ENCODE measurements around the gene PPA1.
"Not testable (repeated sequence)": the region's sequence is repeated elsewhere in the genome, so short reads cannot be mapped to it uniquely, and the experiment has no call there.

Gene PPA1

DNA sequence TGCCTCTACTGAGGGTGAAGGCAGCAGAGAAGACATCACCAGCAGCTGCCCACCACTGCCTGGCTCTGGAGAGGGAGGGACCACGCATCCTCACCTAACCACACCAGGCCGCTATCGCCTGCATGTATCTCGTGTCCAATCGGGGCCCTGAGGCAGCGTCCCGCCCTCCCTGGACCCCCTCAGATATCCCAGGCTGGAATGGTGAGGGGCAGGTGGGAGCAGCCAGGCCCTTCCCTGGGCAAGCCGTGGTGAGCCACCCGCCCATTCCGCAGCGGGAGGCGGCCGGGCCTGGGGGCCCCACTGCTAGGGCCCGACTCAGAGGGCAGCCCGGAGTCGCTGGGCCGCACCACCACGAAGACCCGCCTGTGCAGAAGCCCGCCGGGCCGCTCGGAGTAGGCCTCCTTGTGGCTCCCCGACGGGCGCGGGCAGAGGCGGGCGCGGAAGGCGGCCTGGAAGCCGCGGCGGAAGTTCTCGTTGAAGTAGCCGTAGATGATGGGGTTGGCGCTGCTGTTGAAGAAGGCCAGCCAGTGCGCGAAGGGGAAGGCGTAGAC is 21.6 kb upstream of the PPA1 start:
- DNase-seq (ENCODE audit: low read depth), result no peak

DNA sequence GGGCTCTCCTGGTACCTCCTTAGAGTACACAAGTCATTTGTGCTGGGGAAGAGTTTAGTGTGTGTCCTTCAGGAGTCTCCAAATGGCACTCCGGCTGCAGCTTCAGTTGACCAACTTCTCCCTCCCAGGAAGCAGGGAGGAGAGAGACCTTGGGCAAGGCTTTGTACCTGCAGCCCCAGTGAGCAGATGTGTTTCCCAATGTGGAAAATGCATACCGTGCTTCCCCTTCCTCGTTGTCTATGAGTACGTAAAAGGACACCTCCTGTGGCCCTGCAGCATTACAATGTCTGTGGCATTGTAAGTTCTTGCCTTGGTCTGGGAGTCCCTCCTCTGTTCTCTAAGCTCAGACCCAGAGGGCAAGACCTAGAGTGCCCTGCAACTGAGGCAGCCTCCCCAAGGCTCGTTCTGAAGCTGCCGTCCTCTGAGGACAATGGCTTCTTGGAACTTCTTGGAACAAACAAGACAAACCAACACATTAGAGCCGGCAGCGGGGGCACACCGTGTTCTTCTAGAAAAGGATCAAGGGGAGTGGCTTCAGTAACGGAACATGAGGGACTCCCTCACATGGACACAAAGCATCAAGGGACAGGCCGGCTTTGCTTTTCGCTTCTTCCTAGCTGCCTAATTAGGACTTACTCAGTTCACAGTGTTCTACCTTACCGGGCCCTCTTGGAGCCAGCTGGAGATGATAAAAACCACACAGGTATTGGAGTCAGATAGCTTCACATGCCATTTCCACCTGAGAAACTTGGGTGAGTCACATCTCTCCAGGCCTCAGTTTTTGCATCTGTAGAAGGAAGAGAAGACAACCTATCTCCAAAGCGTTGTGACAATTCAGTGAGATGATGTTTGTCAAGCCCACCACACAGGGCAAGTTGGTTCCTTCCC is 20.9 kb upstream of the PPA1 start:
- no peak for DNase-seq (ENCODE audit: low read depth)

DNA sequence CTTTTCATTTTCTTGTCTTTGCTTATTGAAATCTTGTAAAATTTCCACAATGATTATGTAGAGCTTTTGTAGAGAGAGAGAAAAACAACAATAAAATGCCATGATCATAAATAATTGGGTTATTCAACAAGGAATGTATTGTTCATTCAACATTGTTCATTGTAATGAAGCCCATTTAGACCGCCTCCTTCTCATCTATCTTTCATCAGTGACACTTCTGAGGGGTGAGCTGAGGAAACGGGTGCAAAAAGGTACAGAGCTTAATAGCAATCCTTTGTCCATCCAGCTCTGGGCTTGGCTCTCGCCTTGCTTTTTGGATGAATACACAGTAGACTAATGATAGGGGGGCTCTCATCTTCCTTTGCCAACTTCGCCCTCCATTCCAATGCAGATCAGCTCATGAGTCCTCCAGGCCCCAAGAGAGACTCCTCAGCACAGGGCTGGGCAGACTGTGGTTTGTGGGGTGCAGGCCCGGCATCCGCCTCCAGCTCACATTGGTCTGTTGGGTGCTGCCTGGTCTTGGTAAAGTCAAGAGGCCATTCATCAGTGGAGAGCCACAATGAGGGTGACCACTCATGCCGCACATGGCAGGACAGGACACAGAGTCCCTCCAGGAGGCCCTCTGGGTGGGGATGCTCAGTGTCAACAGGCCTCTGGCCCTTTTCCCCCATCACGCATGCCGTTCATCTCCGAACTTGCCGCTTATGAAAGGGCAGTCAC is 17.9 kb upstream of the PPA1 start:
- DNase-seq (ENCODE audit: low read depth), result no peak

DNA sequence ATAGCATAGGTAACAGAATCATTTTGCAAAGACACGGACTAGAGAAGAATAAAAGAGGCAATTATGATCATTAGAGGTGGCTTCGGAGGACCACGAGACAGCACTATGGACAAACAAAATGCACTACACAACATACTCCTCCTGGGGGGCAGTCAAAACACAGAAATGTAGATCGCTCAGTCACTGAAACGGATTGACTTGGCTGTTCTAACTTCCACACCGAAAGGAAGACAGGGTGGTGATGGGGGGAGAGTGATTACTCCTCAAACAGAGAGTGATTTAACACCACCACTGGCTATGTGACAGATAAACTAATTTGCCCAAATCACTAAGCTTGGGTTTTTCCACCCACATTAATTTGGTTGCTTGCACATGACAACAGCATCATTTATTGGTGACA is 14.1 kb upstream of the PPA1 start:
- no peak for DNase-seq (ENCODE audit: low read depth)

DNA sequence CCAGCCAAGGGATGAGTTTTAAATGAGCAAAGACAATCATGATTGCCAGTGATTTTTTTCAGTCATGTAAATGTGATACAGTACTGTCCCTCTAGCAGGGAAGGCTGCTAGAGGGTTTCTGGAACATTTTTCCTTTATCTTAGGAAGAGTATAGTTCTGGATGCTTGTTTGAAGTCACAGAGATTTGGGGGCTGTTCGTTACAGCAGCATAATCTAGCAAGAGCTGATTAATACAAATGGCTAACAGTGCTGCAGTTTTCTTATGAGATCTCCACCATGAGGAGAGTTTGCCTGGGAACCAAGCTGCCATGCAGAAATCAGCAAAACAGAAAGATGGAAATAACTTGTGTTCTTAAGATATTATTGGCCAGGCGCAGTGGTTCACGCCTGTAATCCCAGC is 7.9 kb upstream of the PPA1 start:
- DNase-seq (ENCODE audit: low read depth), result no peak

DNA sequence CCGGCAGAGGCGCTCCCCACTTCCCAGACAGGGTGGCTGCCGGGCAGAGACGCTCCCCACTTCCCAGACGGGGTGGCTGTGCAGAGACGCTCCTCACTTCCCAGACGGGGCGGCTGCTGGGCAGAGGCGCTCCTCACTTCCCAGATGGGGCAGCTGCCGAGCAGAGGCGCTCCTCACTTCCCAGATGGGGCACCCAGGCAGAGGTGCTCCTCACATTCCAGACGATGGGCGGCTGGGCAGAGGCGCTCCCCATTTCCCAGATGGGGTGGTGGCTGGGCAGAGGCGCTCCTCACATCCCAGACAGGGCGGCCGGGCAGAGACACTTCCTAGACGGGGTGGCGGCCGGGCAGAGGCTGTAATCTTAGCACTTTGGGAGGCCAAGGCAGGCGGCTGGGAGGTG is 6.8 kb upstream of the PPA1 start:
- not testable (repeated sequence) for DNase-seq (ENCODE audit: low read depth)

DNA sequence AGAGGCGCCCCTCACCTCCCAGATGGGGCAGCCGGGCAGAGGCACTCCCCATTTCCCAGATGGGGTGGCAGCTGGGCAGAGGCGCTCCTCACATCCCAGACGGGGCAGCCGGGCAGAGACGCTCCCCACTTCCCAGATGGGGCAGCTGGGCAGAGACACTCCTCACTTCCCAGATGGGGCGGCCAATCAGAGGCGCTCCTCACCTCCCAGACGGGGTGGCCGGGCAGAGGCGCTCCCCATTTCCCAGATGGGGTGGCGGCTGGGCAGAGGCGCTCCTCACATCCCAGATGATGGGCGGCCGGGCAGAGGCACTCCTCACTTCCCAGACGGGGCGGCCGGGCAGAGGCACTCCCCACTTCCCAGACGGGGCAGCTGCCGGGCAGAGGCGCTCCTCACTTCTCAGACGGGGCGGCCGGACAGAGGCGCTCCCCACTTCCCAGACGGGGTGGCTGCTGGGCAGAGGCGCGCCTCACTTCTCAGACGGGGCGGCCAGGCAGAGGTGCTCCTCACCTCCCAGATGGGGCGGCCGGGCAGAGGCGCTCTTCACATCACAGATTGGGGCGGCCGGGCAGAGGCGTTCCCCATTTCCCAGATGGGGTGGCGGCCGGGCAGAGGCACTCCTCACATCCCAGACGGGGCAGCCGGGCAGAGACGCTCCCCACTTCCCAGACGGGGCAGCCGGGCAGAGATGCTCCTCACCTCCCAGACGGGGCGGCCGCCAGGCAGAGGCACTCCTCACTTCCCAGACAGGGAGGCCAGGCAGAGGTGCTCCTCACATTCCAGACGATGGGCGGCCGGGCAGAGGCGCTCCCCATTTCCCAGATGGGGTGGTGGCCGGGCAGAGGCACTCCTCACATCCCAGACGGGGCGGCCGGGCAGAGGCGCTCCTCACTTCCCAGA is 6.1 kb upstream of the PPA1 start:
- DNase-seq (ENCODE audit: low read depth), result not testable (repeated sequence)

DNA sequence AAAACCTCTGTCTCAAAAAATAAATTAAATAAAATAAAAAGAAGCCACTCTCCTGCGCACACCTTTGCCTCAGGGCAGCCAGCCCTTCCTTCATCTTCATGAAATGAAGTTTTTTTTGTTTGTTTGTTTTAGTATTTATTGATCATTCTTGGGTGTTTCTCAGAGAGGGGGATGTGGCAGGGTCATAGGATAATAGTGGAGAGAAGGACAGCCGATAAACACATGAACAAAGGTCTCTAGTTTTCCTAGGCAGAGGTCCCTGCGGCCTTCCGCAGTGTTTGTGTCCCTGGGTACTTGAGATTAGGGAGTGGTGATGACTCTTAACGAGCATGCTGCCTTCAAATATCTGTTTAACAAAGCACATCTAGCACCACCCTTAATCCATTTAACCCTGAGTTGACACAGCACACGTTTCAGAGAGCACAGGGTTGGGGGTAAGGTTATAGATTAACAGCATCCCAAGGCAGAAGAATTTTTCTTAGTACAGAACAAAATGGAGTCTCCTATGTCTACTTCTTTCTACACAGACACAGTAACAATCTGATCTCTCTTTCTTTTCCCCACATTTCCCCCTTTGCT is 4.8 kb upstream of the PPA1 start:
- not testable (repeated sequence) for DNase-seq (ENCODE audit: low read depth)

DNA sequence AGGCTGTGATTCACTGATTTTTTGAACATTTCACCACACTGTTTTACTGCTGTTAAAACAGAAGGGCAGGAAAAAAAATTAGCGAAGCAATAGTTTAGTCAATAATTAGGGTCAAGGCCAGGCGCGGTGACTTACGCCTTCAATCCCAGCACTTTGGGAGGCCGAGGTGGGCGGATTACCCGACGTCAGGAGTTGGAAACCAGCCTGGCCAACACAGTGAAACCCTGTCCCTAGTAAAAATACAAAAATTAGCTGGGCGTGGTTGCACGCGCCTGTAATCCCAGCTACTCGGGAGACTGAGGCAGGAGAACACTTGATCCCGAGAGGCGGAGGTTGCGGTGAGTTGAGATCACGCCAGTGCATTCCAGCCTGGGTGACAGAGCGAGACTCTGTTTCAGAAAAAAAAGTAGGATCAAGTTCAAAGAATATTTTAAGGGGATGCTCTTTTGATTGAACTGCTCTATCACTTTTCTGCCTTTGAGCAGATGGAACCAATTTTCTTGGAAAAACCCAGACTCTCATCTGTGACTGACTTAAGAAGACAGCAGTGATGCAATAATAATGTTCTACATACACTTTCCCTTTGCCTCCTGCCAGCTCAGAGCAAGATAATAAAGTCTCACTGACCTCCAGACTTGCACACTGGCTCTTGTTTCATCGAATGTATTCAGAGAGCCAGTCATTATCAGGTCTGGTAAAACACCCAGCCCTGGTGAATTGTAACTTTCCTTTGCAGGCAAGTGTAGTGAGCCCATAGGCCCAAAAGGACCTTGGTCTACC is 1.6 kb upstream of the PPA1 start:
- DNase-seq (ENCODE audit: low read depth), result peak; percentile 77

DNA sequence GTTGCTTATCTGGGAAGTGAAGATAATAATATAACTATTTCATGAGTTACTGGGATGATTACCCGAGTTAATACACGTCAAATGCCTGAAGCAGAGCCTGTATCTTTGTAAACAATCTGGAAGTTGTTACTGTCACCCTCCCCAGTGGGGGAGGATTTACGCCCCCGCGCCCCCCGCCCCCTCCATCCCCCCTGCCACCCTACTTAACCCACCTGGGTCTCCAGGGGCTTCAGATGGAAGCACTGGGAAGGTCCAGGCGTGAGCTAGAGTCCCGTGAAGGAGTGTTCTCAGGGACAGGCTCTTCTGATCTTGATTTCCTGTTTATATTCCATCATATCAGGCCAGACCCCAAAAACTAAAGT is 691 bp upstream of the PPA1 start:
- DNase-seq (ENCODE audit: low read depth), result no peak

DNA sequence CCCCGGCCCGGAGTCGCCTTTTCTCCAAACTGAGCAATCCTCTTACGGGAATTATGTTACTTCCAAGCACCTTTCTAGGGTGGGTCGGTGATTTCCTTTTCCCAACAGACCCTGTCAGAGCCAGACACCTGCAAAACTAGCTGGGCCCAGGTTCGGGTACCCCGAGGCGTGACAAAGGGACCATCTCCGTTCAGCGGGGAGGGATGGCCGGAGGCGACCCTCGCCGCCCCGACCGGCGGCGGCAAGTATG is 445 bp downstream of the PPA1 start:
- DNase-seq (ENCODE audit: low read depth), result no peak

DNA sequence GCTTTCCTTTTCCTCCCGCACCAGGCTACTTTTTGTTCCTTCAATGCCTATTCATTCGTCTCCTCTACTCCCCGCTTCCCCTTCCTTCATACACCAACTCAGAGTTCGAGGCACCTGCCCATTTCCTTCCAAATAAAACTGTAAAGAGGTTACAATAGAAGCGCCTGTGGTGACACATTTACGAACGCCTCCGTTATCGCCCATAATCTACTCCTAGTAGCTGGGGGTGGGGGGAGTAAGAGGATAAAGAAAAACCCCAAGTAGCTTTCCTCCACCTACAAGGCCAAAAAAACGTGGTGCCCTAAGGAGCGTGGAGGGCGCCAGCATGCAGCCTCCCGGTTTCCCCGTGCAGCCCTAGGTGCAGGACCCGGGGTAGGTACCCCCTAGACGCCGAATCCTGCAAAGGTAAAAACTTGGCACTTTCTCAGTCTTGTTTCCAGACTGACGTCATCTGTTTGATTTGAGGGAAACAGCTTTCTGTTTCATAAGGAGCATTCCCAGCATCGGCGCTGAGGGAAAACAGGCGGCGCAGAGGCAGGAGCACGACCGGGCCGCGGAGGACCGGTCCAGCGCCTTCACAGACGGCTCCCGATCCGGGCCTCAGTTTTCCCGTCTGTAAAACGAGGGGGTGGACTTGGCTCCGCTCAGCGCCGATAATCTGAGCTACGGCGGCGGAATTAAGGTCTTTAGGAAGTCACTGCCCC is 922 bp downstream of the PPA1 start:
- DNase-seq (ENCODE audit: low read depth), result no peak

DNA sequence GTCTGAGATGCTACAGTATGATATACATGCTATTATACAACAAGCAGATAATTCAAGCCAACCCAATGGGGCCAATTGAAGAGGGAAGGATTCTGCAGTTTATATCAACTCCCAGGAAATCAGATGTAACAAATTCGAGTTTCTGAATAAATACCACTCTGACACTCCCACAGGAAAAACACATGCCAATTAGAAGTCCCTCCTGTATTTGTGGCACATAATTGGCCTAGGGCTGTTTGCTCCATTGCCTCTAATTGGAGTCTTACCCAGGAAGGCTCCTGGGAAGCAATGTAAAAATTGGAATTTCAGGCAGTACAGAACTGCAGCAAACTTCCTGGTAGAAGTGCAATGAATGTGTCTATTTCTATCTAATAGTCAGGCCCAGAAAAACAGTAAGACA is 4.7 kb downstream of the PPA1 start:
- no peak for DNase-seq (ENCODE audit: low read depth)

DNA sequence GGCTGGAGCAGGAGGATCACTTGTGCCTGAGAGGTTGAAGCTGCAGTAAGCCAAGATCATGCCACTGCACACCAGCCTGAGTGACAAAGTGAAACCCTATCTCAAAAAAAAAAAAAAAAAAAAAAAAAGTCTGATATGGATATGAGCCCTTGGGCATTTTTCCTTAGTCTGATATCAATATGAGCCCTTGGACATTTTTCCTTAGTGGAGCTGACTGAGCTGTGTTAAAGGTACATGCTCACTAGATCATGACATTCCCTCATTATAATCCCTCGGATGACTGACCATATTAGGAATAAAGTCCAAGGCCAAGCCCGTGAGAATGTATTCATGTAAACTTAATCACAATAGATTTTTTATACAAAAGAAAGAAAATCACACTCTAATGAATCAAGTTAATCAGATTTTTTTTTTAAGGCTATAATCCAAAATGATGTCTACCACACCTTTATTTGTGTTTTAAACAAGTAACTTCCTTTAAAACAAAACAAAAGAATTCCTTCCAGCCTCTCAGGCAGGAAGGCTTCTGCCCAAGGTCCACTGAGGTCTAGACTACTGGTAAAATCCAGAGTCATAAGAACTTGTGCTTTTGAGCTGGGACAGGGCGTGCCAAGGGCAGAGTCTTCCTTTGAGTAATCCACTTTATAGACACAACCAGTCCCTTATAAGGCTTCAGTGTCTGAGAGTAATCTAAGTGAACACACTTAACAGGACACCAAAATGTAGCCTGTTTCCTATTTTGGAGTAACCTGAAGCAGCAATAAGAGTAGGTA is 5.5 kb downstream of the PPA1 start:
- no peak for DNase-seq (ENCODE audit: low read depth)

DNA sequence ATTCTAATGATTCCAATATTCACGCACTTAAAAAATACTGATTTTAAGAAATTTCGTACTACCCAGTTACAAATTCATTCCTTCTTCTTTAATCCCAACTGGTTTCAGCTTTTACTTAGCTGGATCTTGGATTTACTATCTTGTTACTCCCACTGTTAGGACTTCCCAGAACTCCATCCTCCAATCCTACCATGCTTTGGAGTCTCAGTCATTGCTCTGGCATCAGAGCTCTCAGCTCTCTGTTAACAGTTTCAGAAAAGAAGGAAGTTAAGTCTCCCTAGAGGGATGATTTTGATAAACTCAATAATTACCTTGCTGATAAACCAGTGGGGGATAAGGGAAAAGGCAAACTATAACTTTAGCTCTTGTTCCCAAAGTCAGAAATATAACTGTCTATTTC is 9.5 kb downstream of the PPA1 start:
- no peak for DNase-seq (ENCODE audit: low read depth)

DNA sequence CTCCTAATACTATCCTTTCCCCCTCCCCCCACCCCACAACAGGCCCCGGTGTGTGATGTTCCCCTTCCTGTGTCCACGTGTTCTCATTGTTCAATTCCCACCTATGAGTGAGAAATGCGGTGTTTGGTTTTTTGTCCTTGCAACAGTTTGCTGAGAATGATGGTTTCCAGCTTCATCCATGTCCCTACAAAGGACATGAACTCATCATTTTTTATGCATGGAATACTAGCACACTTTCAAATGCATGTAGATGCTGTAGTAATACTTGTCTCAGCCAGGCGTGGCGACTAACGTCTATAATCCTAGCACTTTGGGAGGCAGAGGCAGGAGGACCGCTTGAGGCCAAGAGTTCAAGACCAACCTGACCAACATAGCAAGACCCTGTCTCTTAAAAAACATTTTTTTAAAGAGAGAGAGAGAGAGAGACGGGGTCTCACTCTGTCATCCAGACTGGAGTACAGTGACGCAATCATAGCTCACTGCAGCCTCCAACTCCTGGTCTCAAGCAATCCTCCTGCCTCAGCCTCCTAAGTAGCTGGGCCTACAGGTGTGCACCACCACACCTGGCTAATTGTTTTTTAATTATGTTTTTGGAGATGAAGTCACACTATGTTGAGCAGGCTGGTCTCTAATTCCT is 10.3 kb downstream of the PPA1 start:
- not testable (repeated sequence) for DNase-seq (ENCODE audit: low read depth)

DNA sequence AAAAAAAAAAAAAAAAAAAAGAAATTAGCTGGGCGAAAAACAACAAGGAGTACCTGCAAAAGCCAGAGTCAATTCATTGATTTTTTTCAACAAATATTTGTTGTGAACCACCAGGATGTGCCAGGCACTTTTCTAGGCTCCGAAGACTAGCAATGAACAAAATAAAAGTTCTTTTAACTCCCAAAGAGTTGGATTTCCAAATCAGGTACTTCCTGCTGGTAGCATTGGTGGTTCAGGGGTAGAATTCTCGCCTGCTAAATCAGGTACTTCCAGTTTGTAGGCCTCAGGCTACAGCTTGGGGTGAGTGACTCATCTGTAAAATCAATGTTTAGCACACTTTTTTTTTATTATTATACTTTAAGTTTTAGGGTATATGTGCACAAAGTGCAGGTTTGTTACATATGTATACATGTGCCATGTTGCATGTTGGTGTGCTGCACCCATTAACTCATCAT is 10.9 kb downstream of the PPA1 start:
- no peak for DNase-seq (ENCODE audit: low read depth)

DNA sequence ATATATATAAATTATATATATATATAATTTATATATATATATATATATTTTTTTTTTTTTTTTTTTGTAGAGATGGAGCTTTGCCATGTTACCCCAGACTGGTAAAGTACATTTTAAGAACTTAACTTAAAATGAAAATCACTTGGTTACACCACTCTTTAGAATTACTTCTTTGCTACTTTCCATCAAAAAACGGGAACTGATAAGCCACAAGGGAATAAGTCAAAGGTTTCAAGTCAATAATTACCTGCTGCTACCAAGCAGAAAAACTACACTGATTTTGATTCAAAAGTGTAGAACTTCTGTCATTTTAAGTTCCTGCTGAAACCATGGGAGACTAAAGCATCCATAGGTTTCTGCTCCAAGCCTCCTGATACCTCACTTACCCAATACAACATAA is 12.2 kb downstream of the PPA1 start:
- DNase-seq (ENCODE audit: low read depth), result no peak

DNA sequence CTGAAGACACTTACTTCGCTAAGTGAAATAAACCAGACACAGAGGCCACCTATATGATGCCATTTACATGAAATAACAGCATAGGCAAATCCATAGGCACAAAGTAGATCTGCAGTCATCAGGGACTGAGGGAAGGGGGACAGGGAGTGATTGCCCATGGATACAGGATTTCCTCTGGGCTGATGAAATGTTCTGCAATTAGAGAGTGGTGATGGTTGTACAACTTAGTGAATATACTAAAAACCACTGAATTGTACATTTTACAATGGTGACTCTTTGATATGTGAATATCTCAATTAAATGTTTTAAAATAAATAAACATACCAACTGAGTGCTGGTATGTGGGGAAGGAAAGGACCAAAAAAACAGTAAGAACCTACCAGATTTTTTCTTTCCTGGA is 20.4 kb downstream of the PPA1 start:
- no peak for DNase-seq (ENCODE audit: low read depth)

Measured in stromal cell of bone marrow (primary cell).